Measurements from ENCODE around the gene FGR.

Gene FGR

DNA sequence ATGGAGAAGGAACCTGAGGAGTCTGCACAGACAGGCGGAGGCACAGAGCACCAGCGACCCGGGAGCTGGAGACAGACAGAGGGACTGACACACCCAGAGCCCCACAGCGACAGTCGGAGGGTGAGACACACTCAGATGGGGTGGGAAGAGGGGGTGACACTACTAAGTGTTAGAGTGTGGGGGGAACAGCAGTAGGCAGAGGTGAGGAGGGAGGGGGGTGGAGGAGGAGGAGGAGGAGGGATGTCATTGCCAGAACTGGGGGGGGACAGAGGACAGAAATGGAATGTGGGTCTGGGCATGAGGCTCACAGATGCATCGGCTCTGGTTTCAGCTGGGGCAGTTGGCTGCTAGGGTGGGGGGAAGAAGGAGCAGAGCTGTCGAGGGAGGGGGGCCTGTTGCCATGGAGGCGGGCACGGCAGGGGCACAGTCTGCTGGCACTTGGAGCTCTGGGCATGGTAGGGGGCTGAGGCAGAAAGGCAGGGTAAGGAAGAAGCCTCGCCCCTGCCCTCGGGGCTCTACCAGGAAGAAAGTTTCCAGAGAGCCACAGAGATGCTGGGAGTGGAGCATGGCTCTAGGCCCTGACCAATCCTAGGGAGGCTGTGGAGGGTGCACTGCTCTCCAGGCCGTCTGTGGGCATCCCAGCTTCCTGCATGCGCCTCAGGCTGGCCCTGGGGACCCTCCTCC, 68.4 kb downstream of the FGR start:
- DNase-seq (ENCODE audit: low read depth) = no peak

DNA sequence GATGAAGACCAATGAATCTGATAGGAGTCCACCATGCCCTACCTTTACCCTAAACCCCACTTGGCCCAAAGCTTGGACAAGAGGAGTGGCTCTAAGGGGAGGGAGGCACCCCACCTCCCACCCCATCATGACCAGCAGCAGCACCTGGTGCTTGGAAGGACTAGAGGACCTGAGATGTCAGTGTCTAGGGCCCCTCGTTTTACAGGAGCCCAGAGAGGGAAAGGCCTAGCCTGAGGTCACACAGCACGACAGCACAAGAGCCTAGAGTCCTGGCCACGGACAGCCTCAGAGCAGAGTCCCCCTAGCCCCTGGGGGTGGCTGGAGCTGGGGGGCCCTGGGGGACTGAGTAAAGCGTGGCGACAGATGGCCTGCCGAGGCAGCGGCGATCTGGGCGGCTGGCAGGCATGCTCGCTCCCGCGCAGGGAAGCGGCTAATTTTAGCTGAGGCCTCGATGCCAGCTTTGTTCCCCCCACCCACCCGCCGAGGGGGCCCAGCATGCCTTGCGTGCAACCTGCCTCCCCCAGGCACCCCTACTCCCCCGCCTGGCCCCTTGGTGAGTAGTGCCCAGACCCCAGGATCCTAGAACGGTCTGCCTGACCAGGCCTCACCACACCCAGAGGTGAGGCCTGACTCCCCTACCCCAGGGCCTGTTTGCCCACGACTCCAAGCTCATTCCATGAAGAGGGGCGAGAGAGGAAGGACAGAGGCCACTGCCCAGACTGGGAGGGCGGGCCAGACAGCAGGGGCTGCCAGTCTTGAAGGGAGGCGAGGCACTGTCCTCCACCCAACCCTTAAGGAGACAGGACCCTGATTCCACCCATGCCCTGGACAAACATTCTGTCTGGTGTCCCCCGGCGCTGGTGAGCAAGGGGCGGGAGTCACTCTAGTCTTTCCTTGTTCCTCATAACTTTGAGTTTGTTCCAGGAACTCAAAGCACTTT, 70.0 kb downstream of the FGR start:
- DNase-seq (ENCODE audit: low read depth) = no peak

GRCh38 chr1:27563591-27564471, 71.2 kb downstream of the FGR start:
- no peak for DNase-seq (ENCODE audit: low read depth)

DNA sequence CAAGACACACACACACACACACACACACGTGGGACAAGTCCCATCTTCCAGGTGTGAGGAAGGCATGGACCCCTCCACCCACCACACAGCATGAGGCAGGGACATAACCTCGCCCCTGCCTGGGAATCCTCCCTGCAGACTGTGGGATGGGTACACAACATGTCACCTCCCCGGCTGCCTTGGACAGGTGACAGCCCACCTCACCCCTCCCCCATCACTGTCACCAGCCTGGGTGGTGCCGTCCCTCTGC, 71.7 kb downstream of the FGR start:
- no peak for DNase-seq (ENCODE audit: low read depth)

- no peak for DNase-seq (ENCODE audit: low read depth)
Measured at GRCh38 chr1:27562534-27563340, 72.2 kb downstream of the FGR start.
